ENCODE results near the gene NCOA6. TPM values are rescaled to one million over a fixed set of nuclear protein-coding genes. Genes with fewer than 3 reads are reported as not detected.
"Not testable (repeated sequence)": the region's sequence is repeated elsewhere in the genome, so short reads cannot be mapped to it uniquely, and the experiment has no call there.

The NCOA6 gene
- polyA plus RNA-seq, 1 experiment = 14.0 TPM

GRCh38 chr20:34736106-34736735 is 89.2 kb downstream of the NCOA6 start:
- no peak for TF ChIP-seq CTCF (IDR thresholded peaks at IDR 0.05; ENCODE audit: insufficient read depth, low read depth, low read length)
- H3K27me3 ChIP-seq (ENCODE audit: control insufficient read depth, insufficient read depth, low read length) = no peaks in the 10 kb centered on the region
- no peak overlapping the region for H3K4me3 ChIP-seq (ENCODE audit: low read depth, low read length)
- ChIA-PET CTCF (interaction anchor here (0.7 kb wide), 1 partner anchor 15 kb away, joined by 6 read pairs; no protein-coding TSS in a partner anchor), POLR2A (no interaction called here)
- H3K36me3 ChIP-seq (ENCODE audit: control insufficient read depth, insufficient read depth, low read length) = peaks cover 10% of the 10 kb centered on the region
- no peak for DNase-seq (ENCODE audit: low read depth)

DNA sequence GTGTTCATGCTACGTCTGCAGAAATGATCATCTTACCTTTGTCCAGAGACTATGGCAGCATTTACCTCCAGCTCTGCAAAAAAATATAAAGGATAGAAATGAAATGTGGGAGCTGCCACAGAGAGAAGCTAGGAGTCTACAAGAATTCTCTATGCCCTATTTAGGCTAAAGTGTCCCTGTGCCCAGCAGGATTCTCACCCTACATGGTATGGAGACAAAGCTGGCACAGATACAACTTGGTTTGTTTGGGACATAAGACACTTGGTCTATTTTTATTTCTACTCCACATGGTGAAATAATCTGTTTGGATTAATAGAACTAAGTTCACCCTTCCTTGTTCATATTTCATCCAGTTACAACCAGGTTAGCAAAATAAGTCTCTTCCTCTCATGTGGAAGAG is 92.9 kb downstream of the NCOA6 start:
- ChIA-PET POLR2A (no interaction called here), CTCF (interaction anchor here (0.9 to 1.8 kb wide), 3 partner anchors 13 to 153 kb away, joined by 3 to 6 read pairs (median 3); no protein-coding TSS in a partner anchor)
- H3K36me3 ChIP-seq (ENCODE audit: control insufficient read depth, insufficient read depth, low read length) = peaks cover 6% of the 10 kb centered on the region; the same call in 1 of the 2 replicates
- DNase-seq (ENCODE audit: low read depth) = no peak
- TF ChIP-seq CTCF (IDR thresholded peaks at IDR 0.05; ENCODE audit: insufficient read depth, low read depth, low read length) = no peak
- no peaks in the 10 kb centered on the region for H3K27me3 ChIP-seq (ENCODE audit: control insufficient read depth, insufficient read depth, low read length)
- no peak overlapping the region for H3K4me3 ChIP-seq (ENCODE audit: low read depth, low read length)

GRCh38 chr20:34729416-34729815 is 96.0 kb downstream of the NCOA6 start:
- TF ChIP-seq CTCF (IDR thresholded peaks at IDR 0.05; ENCODE audit: insufficient read depth, low read depth, low read length) = no peak
- no peak overlapping the region for H3K4me3 ChIP-seq (ENCODE audit: low read depth, low read length)
- ChIA-PET CTCF (interaction anchor here (0.6 to 1.5 kb wide), 5 partner anchors 10 to 283 kb away, joined by 3 to 4 read pairs (median 3); no protein-coding TSS in a partner anchor), POLR2A (no interaction called here)
- no peaks in the 10 kb centered on the region for H3K27me3 ChIP-seq (ENCODE audit: control insufficient read depth, insufficient read depth, low read length)
- H3K36me3 ChIP-seq (ENCODE audit: control insufficient read depth, insufficient read depth, low read length) = peaks cover 13% of the 10 kb centered on the region
- DNase-seq (ENCODE audit: low read depth) = no peak

- Histone ChIP-seq H3K4me3 (ENCODE audit: low read depth, low read length) (no peak overlapping the region), H3K36me3 (ENCODE audit: control insufficient read depth, insufficient read depth, low read length) (peaks cover 10% of the 10 kb centered on the region), H3K27me3 (ENCODE audit: control insufficient read depth, insufficient read depth, low read length) (no peaks in the 10 kb centered on the region)
- no peak for DNase-seq (ENCODE audit: low read depth)
- no peak for TF ChIP-seq CTCF (IDR thresholded peaks at IDR 0.05; ENCODE audit: insufficient read depth, low read depth, low read length)
- CTCF ChIA-PET = interaction anchor here (1.0 kb wide), 1 partner anchor 10 kb away, joined by 3 read pairs; no protein-coding TSS in a partner anchor
- POLR2A ChIA-PET = no interaction called here
Measured at GRCh38 chr20:34724172-34724571, 101.3 kb downstream of the NCOA6 start.

GRCh38 chr20:34722560-34722959 is 102.9 kb downstream of the NCOA6 start:
- not testable (repeated sequence) for H3K27me3 ChIP-seq (ENCODE audit: control insufficient read depth, insufficient read depth, low read length); DNase-seq (ENCODE audit: low read depth); H3K4me3 ChIP-seq (ENCODE audit: low read depth, low read length)
- ChIA-PET CTCF (interaction anchor here (0.6 kb wide), 1 partner anchor 40 kb away, joined by 3 read pairs; no protein-coding TSS in a partner anchor), POLR2A (interaction anchor here (0.7 kb wide), 1 partner anchor 9 kb away, joined by 10 read pairs; no protein-coding TSS in a partner anchor)
- peaks cover 12% of the 10 kb centered on the region for H3K36me3 ChIP-seq (ENCODE audit: control insufficient read depth, insufficient read depth, low read length)
